GM15510 (cell line): ENCODE measurements around the gene ITM2C.

Experiments
- POLR2A ChIP-seq: IDR thresholded peaks from 3 replicates; pipeline ENCODE4 v1.6.1; 2011; ENCODE audit warnings: borderline replicate concordance; ENCODE audit not compliant: insufficient read length; ENCODE audit errors: extremely low read depth

The ITM2C gene

DNA sequence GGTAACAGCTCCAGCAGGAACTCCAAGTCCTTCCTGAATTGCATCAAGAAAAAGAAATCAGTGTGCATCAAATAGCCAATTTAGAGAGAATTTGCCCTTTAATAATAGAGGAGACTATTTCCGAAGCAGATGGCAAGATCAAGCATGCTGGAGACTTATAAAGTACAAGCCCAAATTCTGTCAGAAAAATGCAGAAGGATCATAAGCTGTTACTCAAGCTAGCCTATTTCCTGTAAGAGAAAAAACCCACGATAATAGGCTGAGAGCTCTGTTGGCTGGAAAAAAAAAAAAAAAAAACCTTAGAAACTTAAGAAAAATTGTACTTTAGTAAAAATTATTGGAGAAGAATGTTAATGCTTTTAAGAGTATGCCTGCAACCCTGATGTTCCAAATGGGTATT lies 24.4 kb upstream of the ITM2C start:
- TF ChIP-seq POLR2A = no peak

DNA sequence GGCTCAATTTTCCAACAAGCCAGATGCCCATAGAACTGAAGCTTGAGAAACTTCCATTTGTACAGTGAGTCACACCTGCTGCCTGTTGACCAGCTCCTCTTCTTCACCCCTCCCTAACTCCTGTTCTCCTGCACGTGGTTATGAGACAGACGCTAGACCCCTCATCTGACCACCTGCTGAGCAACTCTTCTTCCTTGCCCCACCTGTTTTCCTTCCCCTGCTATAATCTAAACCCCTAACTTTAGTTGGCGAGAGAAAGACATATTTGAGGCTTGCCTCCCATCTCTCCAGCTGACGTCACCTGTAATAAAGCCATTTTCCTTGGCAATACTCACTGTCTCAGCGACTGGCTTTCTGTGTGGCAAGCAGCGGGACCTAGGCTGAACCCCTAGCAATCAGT lies 22.3 kb upstream of the ITM2C start:
- TF ChIP-seq POLR2A = no peak

DNA sequence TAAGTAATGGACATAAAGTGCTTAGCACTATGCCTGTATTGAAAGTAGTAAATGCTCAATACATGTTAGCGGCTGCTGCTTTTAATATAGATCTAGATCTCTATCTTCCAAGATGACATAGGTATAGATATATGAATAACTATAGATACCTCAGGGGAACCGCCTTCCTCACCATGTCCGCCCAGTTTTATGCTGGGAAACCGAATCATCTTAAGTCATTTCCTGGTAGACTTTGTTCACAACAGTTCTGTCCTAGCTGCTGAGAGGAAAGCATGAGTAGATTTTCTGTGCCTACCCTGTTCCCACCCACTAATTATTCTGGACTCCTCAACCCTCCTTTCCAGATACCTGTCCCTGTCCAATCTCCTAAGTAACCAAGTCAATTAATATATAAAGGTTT lies 21.6 kb upstream of the ITM2C start:
- TF ChIP-seq POLR2A = no peak

DNA sequence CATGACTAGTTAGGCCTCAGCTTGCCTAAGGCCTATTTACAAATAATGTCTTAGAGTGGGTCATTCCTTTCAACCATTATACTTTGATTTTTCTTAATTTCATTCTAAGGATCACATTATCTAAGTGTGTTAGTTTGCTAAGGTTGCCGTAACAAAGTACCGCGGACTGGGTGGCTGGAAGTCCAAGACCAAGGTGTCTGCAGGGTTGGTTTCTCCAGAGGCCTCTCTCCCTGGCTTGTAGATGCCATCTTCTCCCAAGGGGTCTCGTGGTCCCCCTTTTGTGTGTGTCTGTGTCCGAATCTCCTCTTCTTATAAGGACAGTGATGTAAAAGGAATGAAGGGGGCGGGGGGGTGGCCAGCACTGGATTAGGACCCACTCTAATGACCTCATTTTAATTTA lies 18.4 kb upstream of the ITM2C start:
- no peak for TF ChIP-seq POLR2A

DNA sequence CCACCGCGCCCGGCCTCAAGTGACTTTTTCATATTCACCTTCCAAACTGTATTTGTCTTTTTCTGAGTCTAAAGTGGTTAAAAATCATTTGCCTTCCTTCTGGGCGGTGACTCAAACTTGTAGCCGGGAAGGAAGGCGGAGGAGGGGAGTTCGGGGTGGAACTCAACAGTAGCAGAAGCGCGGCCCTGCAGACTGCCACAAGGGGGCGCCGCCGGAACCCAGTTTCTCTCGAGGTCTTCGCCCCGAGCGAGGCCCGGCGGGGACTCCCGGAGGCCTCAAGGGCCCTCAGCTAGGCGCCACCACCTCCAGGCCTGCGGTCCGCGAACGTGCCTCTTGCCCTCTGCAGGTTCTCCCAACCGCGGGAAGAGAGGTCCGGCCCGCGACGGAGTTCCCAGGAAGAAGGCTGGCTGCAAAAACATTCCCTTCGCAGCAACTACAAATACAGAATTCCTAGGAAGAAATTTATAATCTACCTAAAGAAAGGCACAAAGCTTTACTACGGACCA lies 16.8 kb upstream of the ITM2C start:
- TF ChIP-seq POLR2A = no peak

DNA sequence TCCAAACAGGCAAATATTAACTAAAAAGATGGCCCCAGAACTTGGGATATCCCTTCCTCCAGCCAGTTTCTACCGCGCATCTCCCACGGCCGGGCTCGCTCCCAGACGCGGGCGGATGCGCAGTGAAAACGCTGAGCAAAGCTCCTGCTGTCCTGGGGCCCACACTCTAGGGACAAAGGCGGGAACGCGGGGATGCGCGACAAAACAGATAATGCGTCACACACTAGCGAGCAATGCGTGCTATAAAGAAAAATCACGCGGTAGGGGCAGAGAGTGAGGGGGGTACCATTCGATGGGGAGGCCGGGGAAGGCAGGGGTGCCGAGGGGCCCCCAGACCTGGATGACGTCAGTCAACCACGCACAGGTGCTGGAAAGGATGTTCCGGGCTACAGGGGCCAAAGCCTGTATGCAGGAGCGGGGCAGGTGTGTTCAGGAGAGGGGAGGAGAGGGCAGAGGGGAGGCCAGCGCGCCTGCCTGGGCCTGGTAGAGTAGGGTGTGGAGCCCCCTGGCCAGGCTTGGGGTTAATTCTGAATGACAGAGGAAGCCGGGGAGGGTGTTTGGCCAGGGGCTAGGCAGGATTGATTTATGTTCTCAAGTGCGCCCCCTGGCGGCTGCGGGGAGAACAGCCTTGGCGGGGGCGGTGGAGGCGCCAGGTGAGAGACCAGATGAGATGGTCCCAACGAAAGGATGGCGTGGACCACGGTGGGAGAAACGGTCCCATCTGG lies 14.9 kb upstream of the ITM2C start:
- TF ChIP-seq POLR2A = no peak

DNA sequence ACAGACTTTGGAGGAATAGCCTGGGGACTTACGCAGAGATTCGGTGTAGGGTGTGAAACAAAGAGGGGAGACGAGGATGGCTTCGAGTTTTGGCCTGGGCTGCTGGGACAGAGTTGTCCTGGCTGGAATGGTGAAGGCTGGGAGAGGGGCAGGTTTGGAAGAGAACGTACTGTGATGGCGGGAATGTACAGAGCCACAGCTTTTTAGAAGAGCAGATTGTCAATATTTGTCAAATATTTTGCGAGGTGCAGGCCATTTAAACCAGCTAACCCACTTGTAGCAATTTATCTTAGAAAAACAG lies 14.4 kb upstream of the ITM2C start:
- TF ChIP-seq POLR2A = no peak

DNA sequence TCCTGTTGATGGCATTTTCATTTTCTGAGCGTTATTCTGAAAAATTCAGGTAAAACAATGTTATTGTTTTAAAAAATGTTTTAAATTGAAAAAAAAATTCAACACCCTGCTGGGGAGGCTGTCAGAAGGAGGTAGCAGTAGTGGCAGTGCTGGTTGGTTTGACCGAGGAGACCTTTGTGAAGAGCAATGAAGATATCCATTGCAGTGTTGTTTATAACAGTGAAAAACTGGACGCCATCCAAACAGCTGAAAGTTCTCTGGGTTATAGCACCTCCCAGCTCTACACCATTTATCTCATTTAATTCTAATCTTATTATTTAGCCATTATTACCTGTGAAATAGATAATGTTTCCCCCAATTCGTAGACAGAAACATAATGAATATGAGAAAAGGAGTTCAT lies 12.6 kb upstream of the ITM2C start:
- TF ChIP-seq POLR2A = no peak

DNA sequence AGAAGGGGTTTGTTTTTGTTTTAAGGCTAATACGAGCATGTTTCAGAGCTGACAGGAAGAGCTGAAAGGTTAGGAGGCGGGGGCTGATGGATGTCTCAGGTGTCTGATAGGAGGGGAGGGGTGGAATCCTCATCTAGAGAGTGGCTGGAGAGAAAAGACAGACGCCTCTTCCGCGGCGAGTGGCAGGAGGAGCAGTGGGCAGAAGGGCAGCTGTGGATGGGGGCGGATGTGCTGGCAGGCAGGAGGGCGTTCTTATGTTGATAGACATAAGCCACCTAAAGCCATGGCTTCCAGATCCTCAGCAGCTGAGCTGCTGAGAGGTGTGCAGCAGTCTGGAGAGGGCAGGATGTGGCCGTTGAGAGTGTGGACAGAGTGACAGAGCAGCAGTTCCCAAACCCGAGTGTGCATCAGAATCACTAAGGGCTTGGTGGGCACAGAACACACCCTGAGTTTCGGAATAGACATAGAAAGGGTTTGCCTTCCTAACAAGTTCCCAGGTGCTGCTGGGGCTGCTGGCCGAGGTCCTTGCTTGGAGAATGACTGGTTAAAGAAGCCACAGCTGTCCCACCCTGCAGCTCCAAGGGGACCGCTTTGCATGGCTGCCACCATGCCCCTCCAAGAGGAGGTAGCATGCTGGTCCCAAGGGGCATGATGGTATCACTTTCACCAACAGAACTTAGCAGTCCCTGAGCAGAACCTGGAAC lies 3.0 kb upstream of the ITM2C start:
- no peak for TF ChIP-seq POLR2A

DNA sequence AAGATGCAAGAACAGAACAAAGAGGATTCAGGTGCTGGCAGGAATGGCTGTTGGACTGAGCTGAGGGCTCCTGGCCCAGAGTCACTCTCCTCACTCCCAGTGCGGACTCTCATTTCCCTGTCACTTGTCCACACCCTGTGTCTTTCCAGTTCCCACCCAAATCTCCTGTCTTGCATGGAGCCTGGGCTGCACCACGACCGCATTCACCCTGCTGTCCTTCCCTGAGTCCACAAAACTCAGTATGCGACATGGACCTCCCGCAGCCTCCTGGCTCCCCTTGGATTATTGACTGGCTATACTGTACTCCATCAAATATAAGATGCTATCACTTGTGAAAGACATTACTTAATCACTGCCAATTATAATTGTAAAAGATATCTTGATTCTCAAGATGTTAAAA lies 2.5 kb upstream of the ITM2C start:
- no peak for TF ChIP-seq POLR2A

DNA sequence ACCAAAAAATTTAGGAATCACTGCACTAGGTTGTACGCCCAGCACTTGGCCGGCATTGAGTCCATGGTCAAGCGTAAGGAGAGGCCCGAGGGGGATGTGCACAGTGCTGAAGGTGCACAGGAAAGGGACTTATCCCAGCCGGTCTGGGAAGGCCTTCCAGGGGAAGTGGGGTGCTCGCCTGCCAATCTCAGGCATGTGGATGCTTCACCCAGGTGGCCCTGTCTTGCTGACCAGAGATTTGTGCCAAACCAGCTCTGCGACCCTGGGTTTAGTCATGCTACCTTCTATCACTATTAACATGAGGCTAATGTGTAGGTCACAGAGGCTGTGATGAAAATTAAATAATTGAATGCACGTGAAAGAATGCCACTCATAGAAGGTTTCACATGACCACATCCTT lies 1.7 kb upstream of the ITM2C start:
- no peak for TF ChIP-seq POLR2A

DNA sequence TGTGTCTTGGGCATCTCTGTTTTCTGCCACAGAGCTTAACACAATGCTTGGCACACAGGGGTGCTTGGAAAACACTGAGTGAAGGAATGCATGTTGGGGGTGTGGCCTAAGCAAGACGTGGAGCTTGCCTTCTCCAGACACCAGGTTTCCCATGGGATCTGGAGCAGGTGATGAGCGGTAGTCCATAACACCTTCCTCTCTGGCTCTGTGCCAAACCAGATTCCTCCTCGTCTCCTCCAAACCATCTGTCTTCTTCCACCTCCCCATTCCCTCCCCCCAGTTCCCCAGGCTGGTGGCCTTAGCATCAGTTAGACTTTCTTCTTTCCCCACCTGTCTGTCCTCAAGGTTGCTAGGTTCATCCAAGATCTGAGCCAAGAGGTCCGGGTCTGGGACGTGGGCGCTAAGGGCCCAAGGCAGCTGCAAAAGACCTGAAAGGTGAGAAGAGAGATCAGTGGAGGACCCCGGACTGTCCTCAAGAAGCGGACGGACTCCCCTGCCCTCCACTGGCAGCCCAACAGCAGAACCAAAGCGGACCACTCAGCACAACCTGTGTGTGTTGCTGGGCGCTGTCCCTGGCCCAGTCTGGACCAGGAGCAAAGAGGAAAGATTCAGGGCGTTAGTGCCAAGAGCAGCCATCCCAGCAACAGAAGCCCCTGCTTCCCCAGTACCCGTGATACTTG lies 1.2 kb upstream of the ITM2C start:
- no peak for TF ChIP-seq POLR2A

DNA sequence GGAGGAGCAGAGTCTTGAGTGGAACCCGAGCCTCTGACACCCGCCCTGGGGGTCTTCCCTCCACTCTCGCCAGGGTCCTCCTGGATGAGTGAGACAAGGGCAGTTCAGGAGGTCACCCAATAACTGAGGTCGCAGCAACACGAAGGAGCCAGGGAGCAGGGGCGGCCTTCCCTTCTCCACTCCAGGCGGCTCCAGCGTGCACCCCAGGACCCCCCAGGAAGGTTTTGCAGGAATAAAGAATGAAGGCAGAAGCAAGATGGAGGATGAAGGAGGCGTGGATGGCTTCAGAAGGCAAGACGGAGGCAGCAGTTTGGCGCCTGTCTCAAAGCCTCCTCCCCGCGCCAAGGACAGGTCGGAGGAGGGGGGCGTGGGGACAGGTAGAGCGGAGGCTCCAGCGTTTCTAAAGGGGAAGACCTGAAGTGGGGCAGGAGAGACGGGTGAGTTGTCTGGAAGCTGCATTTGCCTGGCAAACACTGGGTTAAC lies 579 bp upstream of the ITM2C start:
- TF ChIP-seq POLR2A = no peak

DNA sequence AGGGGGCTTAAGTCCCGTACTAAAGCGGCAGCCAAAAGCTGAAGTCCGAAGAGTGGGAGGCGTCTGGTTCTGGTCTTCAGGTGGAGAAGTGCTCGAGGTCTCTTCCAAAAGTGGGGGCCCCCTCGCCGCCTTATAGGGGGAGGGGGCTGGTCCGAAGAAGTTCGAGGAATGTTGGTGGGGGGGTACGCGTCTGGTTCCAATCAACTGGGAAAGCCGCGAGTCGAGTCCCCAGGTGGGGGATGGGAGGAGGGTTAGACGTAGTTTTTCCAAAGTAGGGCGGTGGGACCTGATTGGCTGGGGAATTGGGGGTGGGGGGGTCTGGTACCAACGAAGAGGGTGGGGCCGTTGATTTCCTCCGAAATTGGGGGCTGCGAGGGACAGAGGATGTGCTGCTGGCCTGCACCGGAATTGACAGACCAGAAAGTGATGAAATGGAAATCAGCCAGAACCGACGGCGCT lies 594 bp downstream of the ITM2C start:
- no peak for TF ChIP-seq POLR2A
